ENCODE measurements around the gene STAT5A.

DNA sequence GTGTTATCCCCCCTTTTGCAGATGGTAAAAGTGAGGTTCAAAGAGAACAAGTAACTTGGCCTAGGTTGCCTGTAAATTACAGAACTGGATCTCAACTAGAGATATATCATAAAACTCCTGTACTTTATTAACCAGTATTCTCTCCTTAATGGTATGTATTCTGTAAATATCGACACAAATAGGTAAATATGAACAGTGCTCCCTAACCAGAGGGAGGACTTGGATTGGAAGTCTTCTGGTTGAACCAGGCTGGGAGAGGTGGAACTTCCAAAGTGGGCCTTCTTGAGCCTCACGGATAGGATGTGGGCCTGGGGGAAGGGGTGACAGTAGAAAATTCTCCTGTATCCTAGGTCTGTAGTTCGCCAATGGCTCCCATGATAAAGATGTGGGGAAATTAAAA, 7.7 kb downstream of the STAT5A start:
- no peak for TF ChIP-seq POLR2AphosphoS5 (IDR thresholded peaks at IDR 0.05; ENCODE audit: low read depth, low read length)
- no peak for TF ChIP-seq TAF1 (IDR thresholded peaks at IDR 0.05; ENCODE audit: borderline replicate concordance, insufficient read depth, low read length)
- no peak for TF ChIP-seq SIN3A (IDR thresholded peaks at IDR 0.05; ENCODE audit: borderline replicate concordance, insufficient read depth, low read length)
- TF ChIP-seq, protein P1, sequence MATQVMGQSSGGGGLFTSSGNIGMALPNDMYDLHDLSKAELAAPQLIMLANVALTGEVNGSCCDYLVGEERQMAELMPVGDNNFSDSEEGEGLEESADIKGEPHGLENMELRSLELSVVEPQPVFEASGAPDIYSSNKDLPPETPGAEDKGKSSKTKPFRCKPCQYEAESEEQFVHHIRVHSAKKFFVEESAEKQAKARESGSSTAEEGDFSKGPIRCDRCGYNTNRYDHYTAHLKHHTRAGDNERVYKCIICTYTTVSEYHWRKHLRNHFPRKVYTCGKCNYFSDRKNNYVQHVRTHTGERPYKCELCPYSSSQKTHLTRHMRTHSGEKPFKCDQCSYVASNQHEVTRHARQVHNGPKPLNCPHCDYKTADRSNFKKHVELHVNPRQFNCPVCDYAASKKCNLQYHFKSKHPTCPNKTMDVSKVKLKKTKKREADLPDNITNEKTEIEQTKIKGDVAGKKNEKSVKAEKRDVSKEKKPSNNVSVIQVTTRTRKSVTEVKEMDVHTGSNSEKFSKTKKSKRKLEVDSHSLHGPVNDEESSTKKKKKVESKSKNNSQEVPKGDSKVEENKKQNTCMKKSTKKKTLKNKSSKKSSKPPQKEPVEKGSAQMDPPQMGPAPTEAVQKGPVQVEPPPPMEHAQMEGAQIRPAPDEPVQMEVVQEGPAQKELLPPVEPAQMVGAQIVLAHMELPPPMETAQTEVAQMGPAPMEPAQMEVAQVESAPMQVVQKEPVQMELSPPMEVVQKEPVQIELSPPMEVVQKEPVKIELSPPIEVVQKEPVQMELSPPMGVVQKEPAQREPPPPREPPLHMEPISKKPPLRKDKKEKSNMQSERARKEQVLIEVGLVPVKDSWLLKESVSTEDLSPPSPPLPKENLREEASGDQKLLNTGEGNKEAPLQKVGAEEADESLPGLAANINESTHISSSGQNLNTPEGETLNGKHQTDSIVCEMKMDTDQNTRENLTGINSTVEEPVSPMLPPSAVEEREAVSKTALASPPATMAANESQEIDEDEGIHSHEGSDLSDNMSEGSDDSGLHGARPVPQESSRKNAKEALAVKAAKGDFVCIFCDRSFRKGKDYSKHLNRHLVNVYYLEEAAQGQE (IDR thresholded peaks at IDR 0.05; ENCODE audit: insufficient read depth in 1 of 2, low read depth in 2 of 2, low read length in 2 of 2), result no peak
- TF ChIP-seq FOXP2 (optimal IDR thresholded peaks at IDR 0.05; ENCODE audit: borderline replicate concordance, extremely low read depth, extremely low read length, insufficient read depth), result no peak

Measured in PFSK-1 (cell line).